Neuron (in vitro differentiated cells): Measurements from ENCODE around the gene SCN1B.
"Not testable (repeated sequence)": the region's sequence is repeated elsewhere in the genome, so short reads cannot be mapped to it uniquely, and the experiment has no call there.

Experiments
- H2AFZ ChIP-seq: one replicate; pipeline ENCODE4 v1.6.1; 2013; ENCODE audit warnings: low read depth, mild to moderate bottlenecking, inconsistent platforms, low read length, moderate library complexity
- H3K27me3 ChIP-seq: one replicate; pipeline ENCODE4 v1.6.1; 2013; ENCODE audit warnings: low read length; ENCODE audit not compliant: insufficient read depth
- H3K36me3 ChIP-seq: one replicate; pipeline ENCODE4 v1.6.1; 2013; ENCODE audit warnings: low read length; ENCODE audit not compliant: insufficient read depth
- H3K4me1 ChIP-seq: one replicate; pipeline ENCODE4 v1.6.1; 2013; ENCODE audit warnings: low read length; ENCODE audit not compliant: insufficient read depth
- H3K4me3 ChIP-seq: 2 replicates; pipeline ENCODE4 v1.5.1; 2013; ENCODE audit warnings: mild to moderate bottlenecking, low read length, moderate library complexity
- H3K9me3 ChIP-seq: one replicate; pipeline ENCODE4 v1.6.1; 2013; ENCODE audit warnings: low read length

SCN1B gene

DNA sequence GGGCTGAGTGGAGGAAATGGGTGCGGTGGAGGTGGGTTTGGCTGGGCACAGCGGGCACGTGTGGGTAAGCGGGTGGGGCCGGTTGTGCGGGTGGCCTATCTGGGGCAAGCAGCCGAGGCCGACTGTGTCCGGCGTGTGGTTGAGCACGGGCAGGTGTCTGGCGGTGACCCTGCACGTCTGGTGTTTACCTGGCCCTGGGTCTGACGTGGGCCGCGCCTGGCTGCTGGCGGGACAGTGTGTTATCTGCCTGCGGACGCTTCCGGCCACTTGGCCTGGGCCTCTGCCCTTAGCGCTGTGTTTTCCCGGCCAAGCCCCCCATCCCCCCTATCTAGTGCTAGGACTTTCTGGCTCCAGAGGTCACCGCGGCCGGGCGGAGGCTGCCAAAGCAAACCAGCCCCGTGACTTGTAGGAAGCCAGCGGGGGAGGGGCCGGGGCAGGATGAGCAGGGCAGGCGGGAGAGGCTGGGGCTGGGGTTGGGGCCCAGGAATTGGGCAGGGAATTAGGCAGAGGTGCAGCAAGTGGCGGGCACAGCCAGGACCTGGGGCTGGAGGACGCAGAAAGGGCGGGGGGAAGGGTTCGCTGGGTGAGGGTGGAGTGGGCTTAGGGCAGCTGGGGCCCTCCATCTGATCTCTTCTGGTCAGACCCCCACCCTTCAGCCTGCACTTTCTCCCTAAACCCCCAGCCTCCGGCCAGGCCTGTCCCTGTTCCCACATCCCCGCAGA is 10.7 kb downstream of the SCN1B start:
- Histone ChIP-seq H3K4me1 (peaks cover 15% of the 10 kb centered on the region), H3K36me3 (no peaks in the 10 kb centered on the region), H2AFZ (peak overlapping the region; percentile 32), H3K9me3 (no peaks in the 10 kb centered on the region), H3K4me3 (no peak overlapping the region), H3K27me3 (no peaks in the 10 kb centered on the region)

DNA sequence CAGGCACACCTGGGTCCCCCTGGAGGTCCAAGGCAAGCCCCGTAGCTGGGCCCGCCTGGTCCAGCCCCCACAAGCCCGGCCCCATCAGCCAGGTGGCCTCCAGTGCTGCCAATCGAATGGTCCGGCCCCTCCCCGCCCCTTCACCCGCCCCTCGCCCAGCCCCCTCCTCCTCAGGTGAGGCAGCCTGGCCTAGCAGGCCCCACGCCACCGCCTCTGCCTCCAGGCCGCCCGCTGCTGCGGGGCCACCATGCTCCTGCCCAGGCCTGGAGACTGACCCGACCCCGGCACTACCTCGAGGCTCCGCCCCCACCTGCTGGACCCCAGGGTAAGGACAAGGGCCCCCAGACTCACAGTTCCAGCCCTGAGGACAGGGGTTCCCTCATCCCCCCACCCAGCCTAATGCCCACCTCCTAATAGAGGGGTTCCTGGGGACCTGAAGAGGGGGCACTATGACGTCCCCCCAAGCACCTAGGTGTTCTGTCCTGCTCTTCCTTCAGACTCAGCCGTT is 11.3 kb downstream of the SCN1B start, which contains the start of gene HPN:
Gene HPN, plus strand, starts transcription at position 174 of the 508 bp plus-strand sequence. CDS start 786 bp downstream, outside the sequence.
- H3K4me1 ChIP-seq, result peaks cover 15% of the 10 kb centered on the region
- no peaks in the 10 kb centered on the region for H3K9me3 ChIP-seq
- peak within 1 kb of the TSS; percentile 32 for H2AFZ ChIP-seq
- H3K36me3 ChIP-seq, result no peaks in the 10 kb centered on the region
- H3K27me3 ChIP-seq, result no peaks in the 10 kb centered on the region
- H3K4me3 ChIP-seq, result no peak within 1 kb of the TSS

DNA sequence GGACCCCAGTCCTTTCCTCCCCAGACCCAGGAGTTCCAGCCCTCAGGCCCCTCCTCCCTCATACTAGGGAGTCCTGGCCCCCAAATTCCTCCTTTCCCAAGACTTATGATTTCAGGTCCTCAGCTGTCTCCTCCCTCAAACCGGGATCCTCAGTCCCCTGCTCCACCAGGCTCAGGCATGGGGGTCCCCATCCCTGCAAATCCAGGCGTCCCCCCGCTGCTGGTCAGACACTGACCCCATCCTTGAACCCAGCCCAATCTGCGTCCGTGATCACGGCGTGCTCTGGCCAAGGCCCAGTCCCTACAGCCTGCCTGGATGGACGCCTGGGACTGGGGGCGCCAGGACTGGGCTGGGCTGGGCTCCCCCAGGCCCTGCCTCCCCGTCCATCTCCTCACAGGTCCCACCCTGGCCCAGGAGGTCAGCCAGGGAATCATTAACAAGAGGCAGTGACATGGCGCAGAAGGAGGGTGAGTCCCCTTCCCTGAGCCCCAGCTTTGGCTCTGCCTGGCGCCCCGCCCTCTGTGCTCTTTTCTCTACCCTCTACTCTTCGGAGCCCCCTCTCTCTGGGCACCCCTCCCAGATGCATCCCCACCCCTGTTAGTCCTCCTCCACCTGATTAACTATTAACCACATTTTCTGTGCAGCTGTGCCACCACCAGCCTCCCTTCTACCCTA is 11.9 kb downstream of the SCN1B start:
- Histone ChIP-seq H3K4me3 (no peak overlapping the region), H3K4me1 (peaks cover 15% of the 10 kb centered on the region), H3K36me3 (no peaks in the 10 kb centered on the region), H3K27me3 (no peaks in the 10 kb centered on the region), H2AFZ (no peak overlapping the region), H3K9me3 (no peaks in the 10 kb centered on the region)

DNA sequence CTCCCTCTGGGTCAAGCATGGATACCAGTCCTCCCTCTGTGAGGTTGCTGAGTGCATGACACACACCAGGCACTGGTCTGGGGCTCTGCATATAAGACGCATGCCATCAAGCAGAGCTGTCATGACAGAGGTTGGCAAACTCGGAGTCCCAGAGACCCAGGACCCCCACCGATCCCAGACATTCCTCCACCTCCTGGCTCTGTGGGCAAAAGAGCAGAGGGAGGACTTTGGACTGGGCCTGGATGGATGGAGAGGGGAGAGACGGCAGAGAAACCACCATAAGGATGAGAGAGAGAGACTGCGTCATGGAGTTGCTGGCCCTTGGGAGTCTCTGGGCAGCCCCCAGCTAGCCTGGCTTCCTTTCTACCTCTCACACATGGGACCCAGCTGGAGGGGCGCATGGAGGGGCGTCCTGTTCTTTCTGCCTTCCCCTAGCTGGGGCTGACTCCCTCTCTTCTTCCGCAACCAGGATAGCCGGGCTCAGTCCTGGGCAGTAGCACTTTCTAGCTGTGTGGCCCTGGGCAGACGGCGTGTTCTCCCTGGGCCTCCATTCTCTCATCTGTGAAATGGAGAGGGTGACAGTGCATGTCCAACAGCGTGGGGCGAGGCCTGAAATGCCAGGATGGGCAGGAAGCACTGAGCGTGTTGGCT is 12.8 kb downstream of the SCN1B start:
- Histone ChIP-seq H3K4me3 (no peak overlapping the region), H2AFZ (no peak overlapping the region), H3K36me3 (no peaks in the 10 kb centered on the region), H3K4me1 (peaks cover 15% of the 10 kb centered on the region), H3K27me3 (no peaks in the 10 kb centered on the region), H3K9me3 (no peaks in the 10 kb centered on the region)

DNA sequence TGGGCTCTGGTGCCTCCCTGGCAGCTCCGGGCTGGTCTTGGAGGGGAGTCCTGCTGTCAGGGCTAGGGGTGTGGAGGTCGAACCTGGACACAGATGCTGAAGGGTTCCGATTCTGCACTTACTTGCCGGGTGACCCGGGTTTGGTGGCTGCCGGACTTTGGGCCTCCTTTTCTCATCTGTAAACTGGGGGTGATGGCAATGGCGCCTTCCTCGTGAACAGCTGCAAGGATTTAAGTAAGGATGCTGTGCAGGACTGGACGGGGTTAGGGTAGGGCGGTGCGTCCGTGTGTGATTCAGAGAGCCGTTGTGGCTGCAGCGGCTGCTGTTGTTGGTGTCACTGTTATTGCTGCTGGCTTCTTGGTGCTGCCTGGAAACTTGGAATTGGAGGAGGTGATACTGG is 13.6 kb downstream of the SCN1B start:
- Histone ChIP-seq H3K9me3 (no peaks in the 10 kb centered on the region), H3K36me3 (no peaks in the 10 kb centered on the region), H3K4me1 (peaks cover 15% of the 10 kb centered on the region), H3K4me3 (no peak overlapping the region), H3K27me3 (no peaks in the 10 kb centered on the region), H2AFZ (no peak overlapping the region)

DNA sequence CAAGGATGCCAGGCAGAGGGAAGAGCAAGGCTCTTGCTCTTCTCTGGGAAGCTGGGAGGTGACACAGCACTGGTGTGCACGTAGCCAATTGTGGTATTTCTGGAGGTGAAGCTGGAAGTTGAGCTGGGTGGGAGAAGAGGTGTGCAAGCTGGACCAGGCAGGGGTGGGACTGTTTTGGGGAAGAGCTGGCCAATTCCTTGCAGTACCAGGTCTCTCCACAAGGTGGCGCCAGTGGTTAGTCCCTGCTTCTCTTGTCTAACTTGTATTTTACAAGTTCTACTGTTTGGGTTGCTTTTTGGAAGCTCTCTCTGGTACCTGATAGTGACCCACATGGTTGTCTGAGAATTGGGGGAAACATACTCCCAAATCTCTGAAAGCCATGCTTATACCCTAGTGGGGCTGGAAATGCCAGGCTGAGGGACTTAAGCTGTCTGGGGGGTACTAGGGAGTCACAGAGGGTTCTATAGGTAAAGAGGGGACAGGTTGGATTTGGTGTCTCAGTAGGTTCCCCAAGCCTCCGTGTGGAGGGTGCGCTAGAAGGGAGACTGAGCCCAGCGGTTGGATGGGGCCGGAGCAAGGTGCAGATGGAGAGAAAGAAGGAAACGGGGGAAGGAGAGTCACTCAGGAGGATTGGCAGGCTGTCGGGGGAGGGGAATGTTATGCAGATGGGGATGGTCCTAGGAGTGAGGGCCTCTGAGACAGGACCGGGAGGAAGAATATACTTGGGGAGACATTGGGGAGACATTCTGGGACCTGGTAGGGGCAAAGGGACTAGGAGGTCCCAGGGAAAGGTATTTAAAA is 14.2 kb downstream of the SCN1B start:
- Histone ChIP-seq H2AFZ (no peak overlapping the region), H3K4me3 (no peak overlapping the region), H3K36me3 (no peaks in the 10 kb centered on the region), H3K9me3 (no peaks in the 10 kb centered on the region), H3K27me3 (no peaks in the 10 kb centered on the region), H3K4me1 (peaks cover 13% of the 10 kb centered on the region)

DNA sequence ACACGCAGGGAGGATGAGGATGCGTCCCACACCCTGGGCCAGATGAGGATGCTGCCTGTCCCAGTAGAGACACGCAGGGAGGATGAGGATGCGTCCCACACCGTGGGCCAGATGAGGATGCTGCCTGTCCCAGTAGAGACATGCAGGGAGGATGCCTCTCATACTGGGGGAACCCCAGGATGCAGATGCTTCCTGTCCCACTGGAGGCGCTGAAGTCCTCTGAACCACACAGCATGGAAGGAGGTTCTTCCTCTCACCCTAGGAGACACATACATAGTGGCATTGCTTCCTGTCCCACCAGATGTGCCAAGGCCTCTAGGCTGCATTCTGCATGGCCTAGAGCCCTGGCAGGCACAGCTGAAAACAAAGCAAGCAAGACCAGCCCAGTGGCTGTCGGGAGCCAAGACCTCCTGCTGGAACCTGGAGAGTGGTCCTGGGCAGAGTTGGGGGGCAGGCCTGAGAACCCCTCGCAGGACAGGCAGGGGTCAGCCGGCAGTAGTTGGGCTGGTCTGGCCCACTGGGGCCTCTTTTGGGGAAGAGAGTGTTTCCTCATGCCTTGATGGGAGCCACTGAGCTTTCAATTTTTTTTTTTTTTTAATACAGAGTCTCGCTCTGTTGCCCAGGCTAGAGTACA is 15.5 kb downstream of the SCN1B start:
- Histone ChIP-seq H3K4me1 (peaks cover 6% of the 10 kb centered on the region), H2AFZ (no peak overlapping the region), H3K9me3 (no peaks in the 10 kb centered on the region), H3K27me3 (no peaks in the 10 kb centered on the region), H3K36me3 (no peaks in the 10 kb centered on the region), H3K4me3 (no peak overlapping the region)

DNA sequence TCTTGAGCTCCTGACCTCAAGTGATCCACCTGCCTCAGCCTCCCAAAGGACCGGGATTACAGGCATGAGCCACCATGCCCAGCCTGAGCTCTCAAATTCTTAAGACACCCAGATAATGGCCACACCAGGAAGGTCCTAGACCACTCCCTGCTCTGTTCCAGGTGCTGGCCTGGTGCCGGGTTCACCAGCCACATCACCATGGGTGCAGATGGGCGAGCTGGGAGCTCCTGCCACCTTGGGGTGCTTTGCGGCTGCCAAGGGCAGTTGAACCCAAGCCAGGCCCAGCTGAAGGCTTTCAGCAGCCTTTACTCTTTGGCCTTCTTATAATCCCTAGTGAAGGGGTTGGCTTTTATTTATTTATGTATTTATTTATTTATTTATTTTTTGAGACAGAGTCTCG is 16.2 kb downstream of the SCN1B start:
- no peak overlapping the region for H2AFZ ChIP-seq
- H3K4me1 ChIP-seq, result no peaks in the 10 kb centered on the region
- H3K9me3 ChIP-seq, result no peaks in the 10 kb centered on the region
- no peak overlapping the region for H3K4me3 ChIP-seq
- no peaks in the 10 kb centered on the region for H3K27me3 ChIP-seq
- no peaks in the 10 kb centered on the region for H3K36me3 ChIP-seq

DNA sequence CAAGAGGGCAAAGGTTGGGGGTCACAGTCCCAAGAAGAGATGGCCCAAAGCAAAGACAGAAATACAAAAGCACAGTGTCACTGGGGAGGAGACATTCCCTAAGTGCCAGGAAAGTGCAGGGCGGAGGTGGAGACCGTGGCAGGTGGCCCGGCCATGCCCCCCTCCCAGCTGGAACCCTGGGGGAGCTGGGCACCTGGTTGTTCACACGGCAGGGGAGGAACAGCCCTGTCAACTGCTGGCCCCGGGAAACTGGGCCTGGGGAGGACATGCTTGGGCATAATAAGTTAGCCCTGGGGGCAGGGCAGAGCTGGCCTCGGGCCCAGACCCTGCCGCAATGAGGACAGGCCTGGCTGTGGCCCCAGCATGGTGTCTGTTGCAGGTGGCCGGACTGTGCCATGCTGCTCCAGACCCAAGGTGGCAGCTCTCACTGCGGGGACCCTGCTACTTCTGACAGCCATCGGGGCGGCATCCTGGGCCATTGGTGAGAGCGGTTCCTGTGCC is 18.7 kb downstream of the SCN1B start:
- Histone ChIP-seq H3K9me3 (no peaks in the 10 kb centered on the region), H3K4me1 (no peaks in the 10 kb centered on the region), H2AFZ (no peak overlapping the region), H3K36me3 (no peaks in the 10 kb centered on the region), H3K4me3 (no peak overlapping the region), H3K27me3 (no peaks in the 10 kb centered on the region)

DNA sequence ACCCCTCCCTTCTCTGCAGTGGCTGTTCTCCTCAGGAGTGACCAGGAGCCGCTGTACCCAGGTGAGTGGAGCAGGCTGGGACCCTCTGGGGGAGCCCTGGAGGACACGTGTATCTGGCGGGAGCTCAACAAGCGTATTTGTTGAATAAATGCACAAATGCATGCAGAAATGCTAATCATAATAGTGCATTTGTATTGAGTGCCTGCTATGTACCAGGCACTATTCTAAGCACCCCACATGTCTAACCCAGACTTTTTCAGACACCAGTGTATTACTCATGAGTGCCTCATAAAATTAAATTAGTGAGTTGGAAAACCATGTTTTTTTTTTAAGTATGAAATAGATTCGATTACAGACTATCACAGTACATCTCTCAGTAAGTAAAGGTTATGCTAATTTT is 19.2 kb downstream of the SCN1B start:
- no peaks in the 10 kb centered on the region for H3K9me3 ChIP-seq
- no peak overlapping the region for H2AFZ ChIP-seq
- no peaks in the 10 kb centered on the region for H3K27me3 ChIP-seq
- no peak overlapping the region for H3K4me3 ChIP-seq
- H3K4me1 ChIP-seq, result no peaks in the 10 kb centered on the region
- H3K36me3 ChIP-seq, result no peaks in the 10 kb centered on the region

DNA sequence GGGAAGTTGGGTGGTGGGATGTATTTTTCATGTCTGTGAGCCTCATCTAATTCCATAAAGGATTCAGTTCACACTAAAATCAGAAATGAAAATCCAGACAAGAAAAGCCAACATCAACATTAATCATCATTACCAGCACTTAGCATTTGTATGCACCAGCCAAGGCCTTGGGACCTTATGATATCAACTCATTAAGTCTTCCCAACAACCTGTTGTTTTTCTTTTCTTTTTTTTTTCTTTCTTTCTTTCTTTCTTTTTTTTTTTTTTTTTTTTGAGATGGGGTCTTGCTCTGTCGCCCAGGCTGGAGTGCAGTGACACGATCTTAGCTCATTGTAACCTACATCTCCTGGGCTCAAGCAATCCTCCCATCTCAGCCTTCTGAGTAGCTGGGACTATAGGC is 20.4 kb downstream of the SCN1B start:
- not testable (repeated sequence) for H2AFZ ChIP-seq, H3K4me3 ChIP-seq, H3K4me1 ChIP-seq, H3K36me3 ChIP-seq, H3K27me3 ChIP-seq, H3K9me3 ChIP-seq

DNA sequence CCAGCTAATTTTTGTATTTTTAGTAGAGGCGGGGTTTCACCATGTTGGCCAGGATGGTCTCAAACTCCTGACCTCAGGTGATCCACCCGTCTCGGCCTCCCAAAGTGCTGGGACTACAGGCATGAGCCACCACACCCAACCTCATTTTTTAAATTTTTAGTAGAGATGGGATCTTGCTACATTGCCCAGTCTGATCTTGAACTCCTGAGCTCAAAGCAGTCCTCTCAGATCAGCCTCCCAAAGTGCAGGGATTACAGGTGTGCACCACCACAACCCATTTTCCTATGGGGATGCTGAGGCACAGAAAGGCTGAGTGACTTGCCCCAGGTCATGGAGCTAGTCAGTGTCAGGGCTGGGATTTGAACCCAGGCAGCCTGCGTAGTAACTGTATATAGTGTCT is 21.0 kb downstream of the SCN1B start:
- H3K4me1 ChIP-seq, H3K36me3 ChIP-seq, H3K4me3 ChIP-seq, H3K27me3 ChIP-seq, H3K9me3 ChIP-seq, H2AFZ ChIP-seq: not testable (repeated sequence)
